ENCODE results near the gene RPL26.
A peak's percentile ranks its signal among the peaks of the same experiment; 100 is the strongest.
"Not testable (repeated sequence)": the region's sequence is repeated elsewhere in the genome, so short reads cannot be mapped to it uniquely, and the experiment has no call there.

Gene RPL26

GRCh38 chr17:8362651-8363332 is 20.2 kb downstream of the RPL26 start:
- no peak for DNase-seq

DNA sequence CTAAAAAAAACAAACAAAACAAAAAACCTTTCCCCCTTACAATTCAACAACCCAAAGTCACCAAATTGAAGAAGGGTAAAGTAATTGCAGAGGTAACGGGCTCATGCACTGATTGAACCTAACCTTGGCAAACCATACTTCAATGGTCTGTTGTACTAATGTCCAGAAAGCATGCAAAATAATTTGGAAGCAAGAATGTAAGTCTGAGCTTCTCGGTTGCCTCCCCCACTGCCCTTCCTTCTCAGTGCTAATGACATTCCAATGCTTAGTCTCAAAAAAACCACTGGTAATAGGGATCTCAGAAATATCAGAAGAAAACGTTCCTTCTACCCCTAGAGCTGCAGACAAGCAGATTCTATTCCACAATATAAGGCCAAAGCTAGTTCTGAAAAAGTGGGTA is 22.2 kb downstream of the RPL26 start:
- DNase-seq = no peak

- no peak for DNase-seq
These were observed 22.7 kb downstream of the RPL26 start for GRCh38 chr17:8360260-8360659.

- no peak for DNase-seq
These were observed 23.2 kb downstream of the RPL26 start for GRCh38 chr17:8359769-8360168.

GRCh38 chr17:8357910-8358309 is 25.1 kb downstream of the RPL26 start:
- DNase-seq = no peak

GRCh38 chr17:8354236-8354635 is 28.8 kb downstream of the RPL26 start:
- DNase-seq = no peak

DNA sequence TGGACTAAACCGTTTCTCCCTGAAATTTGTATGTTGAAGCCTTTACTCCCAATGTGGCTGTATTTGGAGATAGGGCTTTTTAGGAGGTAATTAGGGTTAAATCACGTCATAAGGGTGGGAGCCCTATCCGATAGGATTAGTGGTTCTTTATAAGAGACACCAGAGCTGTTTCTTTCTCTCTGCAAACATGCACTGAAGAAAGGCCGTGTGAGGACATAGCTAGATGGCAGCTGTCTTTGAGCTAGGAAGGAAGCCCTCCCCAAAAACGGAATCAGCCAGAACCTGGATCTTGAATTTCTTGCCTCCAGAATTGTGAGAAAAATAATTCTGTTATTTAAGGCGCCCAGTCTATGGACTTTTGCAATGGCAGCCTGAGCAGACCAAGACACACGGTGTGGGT is 29.3 kb downstream of the RPL26 start:
- DNase-seq = no peak

GRCh38 chr17:8350339-8350738 is 32.7 kb downstream of the RPL26 start:
- DNase-seq = no peak

DNA sequence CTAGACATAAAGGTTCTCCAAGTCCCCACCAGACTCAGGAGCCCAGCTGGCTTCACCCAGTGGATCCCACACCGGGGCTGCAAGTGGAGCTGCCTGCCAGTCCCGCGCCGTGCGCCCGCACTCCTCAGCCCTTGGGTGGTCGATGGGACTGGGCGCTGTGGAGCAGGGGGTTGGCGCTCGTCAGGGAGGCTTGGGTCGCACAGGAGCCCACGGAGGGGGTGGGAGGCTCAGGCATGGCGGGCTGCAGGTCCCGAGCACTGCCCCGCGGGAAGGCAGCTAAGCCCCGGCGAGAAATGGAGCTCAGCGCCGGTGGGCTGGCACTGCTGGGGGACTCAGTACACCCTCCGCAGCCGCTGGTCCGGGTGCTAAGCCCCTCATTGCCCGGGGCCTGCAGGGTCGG is 36.0 kb downstream of the RPL26 start:
- not testable (repeated sequence) for DNase-seq

- DNase-seq = no peak
These were observed 36.9 kb downstream of the RPL26 start for GRCh38 chr17:8345951-8346665.

GRCh38 chr17:8345052-8345690 is 37.8 kb downstream of the RPL26 start:
- DNase-seq = peak; percentile 15

DNA sequence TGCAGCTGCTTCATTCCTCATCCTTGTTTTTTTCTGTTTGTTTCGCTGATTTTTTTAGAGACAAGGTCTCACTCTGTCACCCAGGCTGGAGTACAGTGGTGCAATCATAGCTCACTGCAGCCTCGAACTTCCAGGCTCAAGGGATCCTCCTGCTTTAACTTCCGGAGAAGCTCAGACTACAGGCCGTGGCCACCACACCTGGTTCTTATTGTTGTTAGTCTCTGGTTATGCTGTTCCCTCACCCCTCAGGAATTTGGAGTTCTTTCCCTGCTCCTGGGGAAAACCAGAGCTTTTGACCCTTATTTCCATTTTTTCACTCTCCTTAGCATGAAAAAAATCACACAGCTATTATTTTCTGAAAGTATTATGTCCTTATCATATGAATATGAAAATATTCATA is 41.5 kb downstream of the RPL26 start:
- DNase-seq = no peak

- no peak for DNase-seq
These were observed 43.5 kb downstream of the RPL26 start, which contains the start of gene ODF4 for GRCh38 chr17:8339540-8339939. Gene ODF4 (plus strand): TSS chr17:8339840. CDS start chr17:8340052, 212 bp downstream.

DNA sequence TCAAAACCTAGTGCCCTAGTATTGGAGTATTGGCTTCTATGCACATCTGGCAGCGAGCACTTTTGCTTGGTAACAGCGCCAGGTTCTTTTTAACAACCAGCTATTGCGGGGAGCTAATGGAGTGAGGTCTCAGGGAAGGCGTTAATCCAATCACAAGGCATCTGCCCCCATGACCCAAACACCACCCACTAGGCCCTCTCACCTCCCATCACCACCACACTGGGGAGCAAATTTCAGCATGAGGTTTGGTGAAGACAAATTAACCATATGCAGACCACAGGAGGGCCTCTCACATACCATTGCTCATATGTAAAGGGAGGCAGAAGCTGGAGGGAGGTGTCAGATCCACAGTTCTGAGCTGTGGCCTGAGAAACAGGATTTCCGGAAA is 44.2 kb downstream of the RPL26 start:
- no peak for DNase-seq

GRCh38 chr17:8337802-8338752 is 44.9 kb downstream of the RPL26 start:
- DNase-seq = no peak

- no peak for DNase-seq
These were observed 49.7 kb downstream of the RPL26 start for GRCh38 chr17:8333281-8333680.

DNA sequence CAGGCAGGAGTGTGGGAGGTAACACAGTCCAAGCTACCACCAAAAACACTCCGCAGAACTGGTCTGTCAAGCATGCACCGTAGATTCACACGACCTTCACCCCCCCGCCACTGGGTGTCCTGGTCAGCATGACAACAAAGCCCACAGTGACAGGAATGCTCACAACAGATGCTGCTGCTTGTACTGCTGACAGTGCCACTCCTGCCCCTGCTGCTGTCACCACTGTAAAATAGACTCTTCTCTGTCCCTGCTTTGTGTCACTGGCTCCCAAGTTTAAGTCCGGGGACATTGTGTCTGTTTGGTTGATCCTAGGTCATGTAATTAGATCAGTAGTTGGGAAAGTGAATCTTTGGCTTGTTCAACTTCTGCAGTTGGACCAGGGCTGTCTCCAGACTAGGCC is 50.3 kb downstream of the RPL26 start:
- DNase-seq = no peak

GRCh38 chr17:8332128-8332527 is 50.9 kb downstream of the RPL26 start:
- no peak for DNase-seq
